K562 (cell line): ENCODE results near the gene CNPY4. TPM values are rescaled to one million over a fixed set of nuclear protein-coding genes. Genes with fewer than 3 reads are reported as not detected.
A peak's percentile ranks its signal among the peaks of the same experiment; 100 is the strongest.

Source experiments
- CREBBP ChIP-seq: IDR thresholded peaks from one replicate; pipeline ENCODE4 v1.6.1; 2012; ENCODE audit warnings: low read depth, mild to moderate bottlenecking, control low read depth, inconsistent platforms, low read length
- GABPA ChIP-seq: fragments of 200-800 bp; sonication (Bioruptor generic); conservative IDR thresholded peaks from 2 replicates; pipeline ENCODE4 v1.6.1; 2016; ENCODE audit warnings: low read depth, missing genetic modification characterization, missing compliant biosample characterization
- HIVEP1 ChIP-seq: fragments of 250-450 bp; sonication (Bioruptor Pico); IDR thresholded peaks from 2 replicates; pipeline ENCODE4 v1.4.0; 2020; ENCODE audit warnings: mild to moderate bottlenecking
- IRF2 ChIP-seq: sonication (generic); formaldehyde crosslinking; IDR thresholded peaks from 2 replicates; pipeline ENCODE4 v1.8.1; 2022; ENCODE audit warnings: mild to moderate bottlenecking, missing genetic modification reagents
- NFYB ChIP-seq: IDR thresholded peaks from 2 replicates; pipeline ENCODE4 v1.6.1; 2011; ENCODE audit warnings: mild to moderate bottlenecking, moderate library complexity; ENCODE audit not compliant: insufficient read length; ENCODE audit errors: extremely low read depth
- PHB2 ChIP-seq: fragments of 450-650 bp; IDR thresholded peaks from 2 replicates; pipeline ENCODE4 v1.6.1; 2017; ENCODE audit warnings: low read depth
- RFX5 ChIP-seq: IDR thresholded peaks from 2 replicates; pipeline ENCODE4 v1.6.1; 2011; ENCODE audit warnings: low read depth, mild to moderate bottlenecking, improper control_type of control experiment, low read length
- XRCC3 ChIP-seq: fragments of 450-650 bp; IDR thresholded peaks from 2 replicates; pipeline ENCODE4 v1.6.1; 2017; ENCODE audit warnings: mild to moderate bottlenecking, moderate library complexity
- XRCC5 ChIP-seq: fragments of 200-400 bp; formaldehyde crosslinking; IDR thresholded peaks from 2 replicates; pipeline ENCODE4 v1.6.1; 2017; ENCODE audit warnings: low read depth, mild to moderate bottlenecking, low read length
- ZBTB17 ChIP-seq: fragments of 450-650 bp; formaldehyde crosslinking; IDR thresholded peaks from 2 replicates; pipeline ENCODE4 v1.4.0; 2020; ENCODE audit warnings: mild to moderate bottlenecking
- ZNF431 ChIP-seq: sonication (generic); formaldehyde crosslinking; IDR thresholded peaks from 2 replicates; pipeline ENCODE4 v1.8.0; 2022; ENCODE audit warnings: mild to moderate bottlenecking, missing genetic modification reagents
- ZNF830 ChIP-seq: fragments of 250-450 bp; sonication (Bioruptor Pico); IDR thresholded peaks from 2 replicates; pipeline ENCODE4 v1.5.0; 2021; ENCODE audit warnings: mild to moderate bottlenecking
- ZZZ3 ChIP-seq: fragments of 450-650 bp; IDR thresholded peaks from 2 replicates; pipeline ENCODE4 v1.6.1; 2016; ENCODE audit warnings: antibody characterized with exemption, mild to moderate bottlenecking, moderate library complexity
- polyA plus RNA-seq, 8 experiments: library from polyadenylated mRNA; depleted of rRNA in 4 of 8; stranded (reverse) in 5 of 8; unstranded in 3 of 8; fragments of >200 nt; fragmentation: Nextera tagmentation in 2 of 8; fragmentation: Illumina TruSeq in 1 of 8; extraction: Ambion mirVana in 2 of 8; extraction: Trizol in 1 of 8; gene quantifications; 2 replicates each; pipeline versions ENCODE4 v1.2.1 to v1.2.3, GENCODE V29; 2011 to 2014; ENCODE audit warnings: inconsistent platforms in 1 of 8, missing spikeins in 1 of 8
- total RNA-seq, 7 experiments: library from RNA; depleted of rRNA in 6 of 7; stranded (reverse); fragments of >200 nt in 6 of 7; fragmentation: Illumina TruSeq in 2 of 7; extraction: Trizol in 2 of 7; gene quantifications; 2 replicates each; pipeline versions ENCODE4 v1.2.1 to v1.2.3, GENCODE V29; 2011 to 2021; ENCODE audit warnings: low replicate concordance in 1 of 7
- TF ChIP-seq, protein P1 (sequence below): fragments of 450-650 bp; formaldehyde crosslinking; conservative IDR thresholded peaks from 2 replicates; pipeline ENCODE4 v1.4.0; 2022; ENCODE audit warnings: mild to moderate bottlenecking, missing genetic modification characterization
- TF ChIP-seq, protein P2 (sequence below): IDR thresholded peaks from 2 replicates; pipeline ENCODE4 v1.6.1; 2016; ENCODE audit warnings: missing genetic modification characterization, missing compliant biosample characterization
- TF ChIP-seq, protein P3 (sequence below): fragments of 250-450 bp; sonication (Bioruptor Pico); IDR thresholded peaks from 2 replicates; pipeline ENCODE4 v1.5.0; 2021; ENCODE audit warnings: mild to moderate bottlenecking, borderline replicate concordance
- TF ChIP-seq, protein P4 (sequence below), 3 experiments: fragments of 200-800 bp in 1 of 3; fragments of 250-450 bp in 1 of 3; fragments of 450-650 bp in 1 of 3; sonication (Bioruptor Pico) in 1 of 3; sonication (Bioruptor generic) in 1 of 3; formaldehyde crosslinking in 1 of 3; IDR thresholded peaks; 2 replicates each; pipeline versions ENCODE4 v1.6.1 to v1.8.0; 2016 to 2022; ENCODE audit warnings: mild to moderate bottlenecking in 2 of 3, missing genetic modification characterization in 2 of 3, missing compliant biosample characterization in 1 of 3, moderate library complexity in 1 of 3
- TF ChIP-seq, protein P5 (sequence below): fragments of 250-450 bp; sonication (Bioruptor Pico); IDR thresholded peaks from 2 replicates; pipeline ENCODE4 v1.9.0; 2021; ENCODE audit warnings: mild to moderate bottlenecking

Gene CNPY4
- total and polyA plus RNA-seq, 9 of the 15 experiments (the other 6 are each of a cell fraction or from before 2014, with no cell fraction given), result 1.9 to 11.2 (median 7.0) TPM

DNA sequence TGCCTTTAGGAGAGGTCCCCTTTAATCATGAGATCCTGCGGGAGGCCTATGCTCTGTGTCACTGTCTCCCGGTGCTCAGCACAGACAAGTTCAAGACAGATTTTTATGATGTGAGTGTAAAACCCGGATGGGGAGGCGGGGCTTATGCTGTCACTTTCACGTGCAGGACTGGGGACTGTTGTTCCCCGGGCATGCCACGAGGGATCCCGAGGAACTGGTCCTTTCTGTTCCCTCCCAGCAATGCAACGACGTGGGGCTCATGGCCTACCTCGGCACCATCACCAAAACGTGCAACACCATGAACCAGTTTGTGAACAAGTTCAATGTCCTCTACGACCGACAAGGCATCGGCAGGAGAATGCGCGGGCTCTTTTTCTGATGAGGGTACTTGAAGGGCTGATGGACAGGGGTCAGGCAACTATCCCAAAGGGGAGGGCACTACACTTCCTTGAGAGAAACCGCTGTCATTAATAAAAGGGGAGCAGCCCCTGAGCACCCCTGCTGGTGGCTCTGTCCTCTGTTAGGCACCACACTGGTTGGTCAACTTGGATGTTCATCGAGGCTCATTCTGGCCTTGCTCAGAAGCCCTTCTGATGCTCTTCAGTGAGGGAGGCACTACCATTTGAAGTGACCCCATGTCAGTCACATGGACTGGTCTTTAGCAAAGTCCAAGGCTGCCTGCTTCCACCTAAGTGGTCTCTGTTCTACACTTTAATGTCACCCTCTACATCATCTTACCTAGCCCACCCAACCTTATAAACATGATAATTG, 27.8 kb upstream of the CNPY4 start (continued):
- TF ChIP-seq, protein P1, sequence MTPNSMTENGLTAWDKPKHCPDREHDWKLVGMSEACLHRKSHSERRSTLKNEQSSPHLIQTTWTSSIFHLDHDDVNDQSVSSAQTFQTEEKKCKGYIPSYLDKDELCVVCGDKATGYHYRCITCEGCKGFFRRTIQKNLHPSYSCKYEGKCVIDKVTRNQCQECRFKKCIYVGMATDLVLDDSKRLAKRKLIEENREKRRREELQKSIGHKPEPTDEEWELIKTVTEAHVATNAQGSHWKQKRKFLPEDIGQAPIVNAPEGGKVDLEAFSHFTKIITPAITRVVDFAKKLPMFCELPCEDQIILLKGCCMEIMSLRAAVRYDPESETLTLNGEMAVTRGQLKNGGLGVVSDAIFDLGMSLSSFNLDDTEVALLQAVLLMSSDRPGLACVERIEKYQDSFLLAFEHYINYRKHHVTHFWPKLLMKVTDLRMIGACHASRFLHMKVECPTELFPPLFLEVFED (CRISPR knock-in tag), result peak; percentile 16; the same call in 1 of the 2 replicates
- TF ChIP-seq NFYB, result no peak
- TF ChIP-seq, protein P2, sequence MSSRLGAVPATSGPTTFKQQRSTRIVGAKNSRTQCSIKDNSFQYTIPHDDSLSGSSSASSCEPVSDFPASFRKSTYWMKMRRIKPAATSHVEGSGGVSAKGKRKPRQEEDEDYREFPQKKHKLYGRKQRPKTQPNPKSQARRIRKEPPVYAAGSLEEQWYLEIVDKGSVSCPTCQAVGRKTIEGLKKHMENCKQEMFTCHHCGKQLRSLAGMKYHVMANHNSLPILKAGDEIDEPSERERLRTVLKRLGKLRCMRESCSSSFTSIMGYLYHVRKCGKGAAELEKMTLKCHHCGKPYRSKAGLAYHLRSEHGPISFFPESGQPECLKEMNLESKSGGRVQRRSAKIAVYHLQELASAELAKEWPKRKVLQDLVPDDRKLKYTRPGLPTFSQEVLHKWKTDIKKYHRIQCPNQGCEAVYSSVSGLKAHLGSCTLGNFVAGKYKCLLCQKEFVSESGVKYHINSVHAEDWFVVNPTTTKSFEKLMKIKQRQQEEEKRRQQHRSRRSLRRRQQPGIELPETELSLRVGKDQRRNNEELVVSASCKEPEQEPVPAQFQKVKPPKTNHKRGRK (tag), result no peak
- no peak for TF ChIP-seq PHB2
- no peak for TF ChIP-seq GABPA (tag)
- no peak for TF ChIP-seq ZNF431 (CRISPR knock-in tag)
- TF ChIP-seq, protein P3, sequence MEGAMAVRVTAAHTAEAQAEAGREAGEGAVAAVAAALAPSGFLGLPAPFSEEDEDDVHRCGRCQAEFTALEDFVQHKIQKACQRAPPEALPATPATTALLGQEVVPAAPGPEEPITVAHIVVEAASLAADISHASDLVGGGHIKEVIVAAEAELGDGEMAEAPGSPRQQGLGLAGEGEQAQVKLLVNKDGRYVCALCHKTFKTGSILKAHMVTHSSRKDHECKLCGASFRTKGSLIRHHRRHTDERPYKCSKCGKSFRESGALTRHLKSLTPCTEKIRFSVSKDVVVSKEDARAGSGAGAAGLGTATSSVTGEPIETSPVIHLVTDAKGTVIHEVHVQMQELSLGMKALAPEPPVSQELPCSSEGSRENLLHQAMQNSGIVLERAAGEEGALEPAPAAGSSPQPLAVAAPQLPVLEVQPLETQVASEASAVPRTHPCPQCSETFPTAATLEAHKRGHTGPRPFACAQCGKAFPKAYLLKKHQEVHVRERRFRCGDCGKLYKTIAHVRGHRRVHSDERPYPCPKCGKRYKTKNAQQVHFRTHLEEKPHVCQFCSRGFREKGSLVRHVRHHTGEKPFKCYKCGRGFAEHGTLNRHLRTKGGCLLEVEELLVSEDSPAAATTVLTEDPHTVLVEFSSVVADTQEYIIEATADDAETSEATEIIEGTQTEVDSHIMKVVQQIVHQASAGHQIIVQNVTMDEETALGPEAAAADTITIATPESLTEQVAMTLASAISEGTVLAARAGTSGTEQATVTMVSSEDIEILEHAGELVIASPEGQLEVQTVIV, result no peak
- no peak for TF ChIP-seq XRCC3
- 0 out of 2 replicates have a peak, but pooled peaks have one; percentile 61 for TF ChIP-seq XRCC5
- TF ChIP-seq IRF2 (CRISPR knock-in tag), result no peak
- no peak for TF ChIP-seq ZNF830 (CRISPR knock-in tag)
- no peak for TF ChIP-seq HIVEP1 (CRISPR knock-in tag)
- no peak for TF ChIP-seq ZBTB17
- TF ChIP-seq ZZZ3, result no peak
- no peak for TF ChIP-seq RFX5
- TF ChIP-seq, protein P4, sequence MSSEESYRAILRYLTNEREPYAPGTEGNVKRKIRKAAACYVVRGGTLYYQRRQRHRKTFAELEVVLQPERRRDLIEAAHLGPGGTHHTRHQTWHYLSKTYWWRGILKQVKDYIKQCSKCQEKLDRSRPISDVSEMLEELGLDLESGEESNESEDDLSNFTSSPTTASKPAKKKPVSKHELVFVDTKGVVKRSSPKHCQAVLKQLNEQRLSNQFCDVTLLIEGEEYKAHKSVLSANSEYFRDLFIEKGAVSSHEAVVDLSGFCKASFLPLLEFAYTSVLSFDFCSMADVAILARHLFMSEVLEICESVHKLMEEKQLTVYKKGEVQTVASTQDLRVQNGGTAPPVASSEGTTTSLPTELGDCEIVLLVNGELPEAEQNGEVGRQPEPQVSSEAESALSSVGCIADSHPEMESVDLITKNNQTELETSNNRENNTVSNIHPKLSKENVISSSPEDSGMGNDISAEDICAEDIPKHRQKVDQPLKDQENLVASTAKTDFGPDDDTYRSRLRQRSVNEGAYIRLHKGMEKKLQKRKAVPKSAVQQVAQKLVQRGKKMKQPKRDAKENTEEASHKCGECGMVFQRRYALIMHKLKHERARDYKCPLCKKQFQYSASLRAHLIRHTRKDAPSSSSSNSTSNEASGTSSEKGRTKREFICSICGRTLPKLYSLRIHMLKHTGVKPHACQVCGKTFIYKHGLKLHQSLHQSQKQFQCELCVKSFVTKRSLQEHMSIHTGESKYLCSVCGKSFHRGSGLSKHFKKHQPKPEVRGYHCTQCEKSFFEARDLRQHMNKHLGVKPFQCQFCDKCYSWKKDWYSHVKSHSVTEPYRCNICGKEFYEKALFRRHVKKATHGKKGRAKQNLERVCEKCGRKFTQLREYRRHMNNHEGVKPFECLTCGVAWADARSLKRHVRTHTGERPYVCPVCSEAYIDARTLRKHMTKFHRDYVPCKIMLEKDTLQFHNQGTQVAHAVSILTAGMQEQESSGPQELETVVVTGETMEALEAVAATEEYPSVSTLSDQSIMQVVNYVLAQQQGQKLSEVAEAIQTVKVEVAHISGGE (CRISPR knock-in tag; IDR thresholded peaks at IDR 0.05), result no peak
- TF ChIP-seq CREBBP, result no peak
- TF ChIP-seq, protein P5, sequence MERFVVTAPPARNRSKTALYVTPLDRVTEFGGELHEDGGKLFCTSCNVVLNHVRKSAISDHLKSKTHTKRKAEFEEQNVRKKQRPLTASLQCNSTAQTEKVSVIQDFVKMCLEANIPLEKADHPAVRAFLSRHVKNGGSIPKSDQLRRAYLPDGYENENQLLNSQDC (CRISPR knock-in tag), result no peak
